A549 (cell line): ENCODE results near the gene CRACR2B. TPM values are rescaled to one million over a fixed set of nuclear protein-coding genes. Genes with fewer than 3 reads are reported as not detected.

Source experiments
- ATAC-seq, 2 experiments: fragments of 200-7000 bp in 1 of 2; fragments of >200 bp in 1 of 2; cut with Nextera tagmentation in 1 of 2; cut with Tn5 transposase in 1 of 2; 3 replicates each; pipeline versions ENCODE4 v1.8.0 to v1.9.1; 2018 to 2020; ENCODE audit warnings: mild to moderate bottlenecking in 1 of 2, moderate library complexity in 1 of 2
- CTCF ChIA-PET: fragments of 300-600 bp; sonication (Branson Sonifier 250); formaldehyde crosslinking; extraction: SDS; loops from one replicate; lab custom pipeline; 2021; ENCODE audit warnings: antibody characterized with exemption, inconsistent platforms; lab: Yijun Ruan, JAX
- POLR2A ChIA-PET: fragments of 350-600 bp; formaldehyde crosslinking; extraction: SDS; loops from one replicate; lab custom pipeline; 2021; ENCODE audit warnings: antibody characterized with exemption, inconsistent platforms; lab: Yijun Ruan, JAX
- DNase-seq, 2 experiments: peaks; one replicate each; pipeline versions ENCODE4 v3.0.0 to v3.0.0-alpha.2; 2011 to 2016; ENCODE audit warnings: low read depth in 1 of 2, low spot score in 1 of 2
- FAIRE-seq: peaks from 2 replicates; lab custom pipeline; 2011; peaks lifted over from hg19 to GRCh38; lab: Jason Lieb, UNC
- H3K27ac ChIP-seq, 2 experiments: fragments of >200 bp; sonication (Bioruptor Twin); formaldehyde crosslinking; 3 replicates each; pipeline ENCODE4 v1.5.1; 2016 to 2017
- H3K4me1 ChIP-seq: fragments of >200 bp; sonication (Bioruptor Twin); formaldehyde crosslinking; 3 replicates; pipeline ENCODE4 v1.6.1; 2016
- H3K4me2 ChIP-seq: fragments of >200 bp; sonication (Bioruptor Twin); formaldehyde crosslinking; 3 replicates; pipeline ENCODE4 v1.6.1; 2016
- H3K4me3 ChIP-seq: fragments of >200 bp; sonication (Bioruptor Twin); formaldehyde crosslinking; 3 replicates; pipeline ENCODE4 v1.5.1; 2016
- H3K9me3 ChIP-seq: fragments of >200 bp; sonication (Bioruptor Twin); formaldehyde crosslinking; 3 replicates; pipeline ENCODE4 v1.6.1; 2016
- CBX8 ChIP-seq: fragments of 200-600 bp; sonication (generic); IDR thresholded peaks from 2 replicates; pipeline ENCODE4 v1.6.1; 2016
- E2F6 ChIP-seq: IDR thresholded peaks from 2 replicates; pipeline ENCODE4 v1.6.1; 2012; ENCODE audit warnings: low read depth, borderline replicate concordance
- EHMT2 ChIP-seq: fragments of 200-600 bp; sonication (generic); IDR thresholded peaks from 2 replicates; pipeline ENCODE4 v1.6.1; 2016; ENCODE audit warnings: antibody characterized with exemption, low read depth, mild to moderate bottlenecking, moderate library complexity
- ELK1 ChIP-seq: fragments of 150-350 bp; IDR thresholded peaks from 2 replicates; pipeline ENCODE4 v1.6.1; 2014; ENCODE audit warnings: low read depth, mild to moderate bottlenecking, low read length
- ESRRA ChIP-seq: fragments of 150-350 bp; IDR thresholded peaks from 2 replicates; pipeline ENCODE4 v1.6.1; 2014; ENCODE audit warnings: mild to moderate bottlenecking, low read length, borderline replicate concordance
- FOSL2 ChIP-seq, 2 experiments: fragments of 450-650 bp in 1 of 2; fragments of >200 bp in 1 of 2; sonication (Bioruptor Twin) in 1 of 2; formaldehyde crosslinking; IDR thresholded peaks; 2 replicates each; pipeline versions ENCODE4 v1.5.0 to v1.6.1; 2016 to 2020; ENCODE audit warnings: mild to moderate bottlenecking in 1 of 2, moderate library complexity in 1 of 2
- FOXS1 ChIP-seq: fragments of 250-450 bp; sonication (Bioruptor Pico); IDR thresholded peaks from 2 replicates; pipeline ENCODE4 v1.5.0; 2020; ENCODE audit warnings: mild to moderate bottlenecking, moderate library complexity
- HEYL ChIP-seq: fragments of 250-450 bp; sonication (Bioruptor Pico); IDR thresholded peaks from 2 replicates; pipeline ENCODE4 v1.8.0; 2021; ENCODE audit warnings: mild to moderate bottlenecking, moderate library complexity
- HMGXB4 ChIP-seq: fragments of 250-450 bp; sonication (Bioruptor Pico); IDR thresholded peaks from 2 replicates; pipeline ENCODE4 v1.5.0; 2021; ENCODE audit warnings: mild to moderate bottlenecking, moderate library complexity, borderline replicate concordance
- MYC ChIP-seq: IDR thresholded peaks from 2 replicates; pipeline ENCODE4 v1.6.1; 2012; ENCODE audit warnings: mild to moderate bottlenecking, inconsistent platforms, low read length, improper control_type of control experiment, borderline replicate concordance
- NFE2L2 ChIP-seq: fragments of 150-350 bp; conservative IDR thresholded peaks from 2 replicates; pipeline ENCODE4 v1.6.1; 2014; ENCODE audit warnings: low read length
- NR3C1 ChIP-seq: fragments of >200 bp; sonication (Bioruptor Twin); formaldehyde crosslinking; IDR thresholded peaks from 3 replicates; pipeline ENCODE4 v1.6.1; 2017
- POLR2A ChIP-seq: IDR thresholded peaks from 2 replicates; pipeline ENCODE4 v1.6.1; 2012; ENCODE audit warnings: mild to moderate bottlenecking, low read length
- RAD21 ChIP-seq, 2 experiments: fragments of >200 bp in 1 of 2; sonication (Bioruptor Twin) in 1 of 2; formaldehyde crosslinking in 1 of 2; IDR thresholded peaks in 1 of 2; conservative IDR thresholded peaks in 1 of 2; 2 replicates in 1 of 2; 3 replicates in 1 of 2; pipeline ENCODE4 v1.6.1; 2012 to 2018; ENCODE audit warnings: inconsistent platforms in 1 of 2
- TP53 ChIP-seq: fragments of 250-450 bp; sonication (Bioruptor Pico); IDR thresholded peaks from 2 replicates; pipeline ENCODE4 v1.5.0; 2021; ENCODE audit warnings: mild to moderate bottlenecking, moderate library complexity
- USF2 ChIP-seq: fragments of 450-650 bp; IDR thresholded peaks from 2 replicates; pipeline ENCODE4 v1.6.1; 2014; ENCODE audit warnings: antibody characterized with exemption
- ZNF302 ChIP-seq: fragments of 250-450 bp; sonication (Bioruptor Pico); IDR thresholded peaks from 2 replicates; pipeline ENCODE4 v1.9.0; 2021; ENCODE audit warnings: inconsistent platforms, mild to moderate bottlenecking, moderate library complexity
- WGBS: methylation state at CpG from one replicate; pipeline ENCODE4 v1.1.6; 2017; ENCODE audit errors: missing lambda C conversion rate; 5-methylcytosine and 5-hydroxymethylcytosine counted together
- polyA plus RNA-seq, 4 experiments: library from polyadenylated mRNA; depleted of rRNA in 3 of 4; stranded (reverse); fragments of >200 nt; fragmentation: RNase III in 1 of 4; extraction: RNeasy Plus Mini Kit Qiagen cat#74134 plus additional on column Dnase treatment in 1 of 4; gene quantifications; 2 replicates in 3 of 4; 3 replicates in 1 of 4; pipeline ENCODE4 v1.2.3, GENCODE V29; 2011 to 2017

The CRACR2B gene
- polyA plus RNA-seq, 2 of the 4 experiments (the other 2 are of a cell fraction), result 1.2 to 3.0 TPM

- peak overlapping the region; percentile 76 to 90 for H3K27ac ChIP-seq
Observed at GRCh38 chr11:804599-804964, 23.1 kb upstream of the CRACR2B start.

GRCh38 chr11:808427-809286 lies 19.1 kb upstream of the CRACR2B start:
- ChIA-PET CTCF (interaction anchor here (0.6 to 2.0 kb wide), 3 partner anchors 9 to 69 kb away, joined by 3 to 10 read pairs (median 4); no protein-coding TSS in a partner anchor), POLR2A (interaction anchor here (1.0 to 2.0 kb wide), 8 partner anchors 11 to 233 kb away, joined by 3 to 35 read pairs (median 6); partner anchors contain the start of genes CD151, CEND1, CHID1 and PHRF1)
- FAIRE-seq (no peak), ATAC-seq (peak in 1 of 2 experiments; percentile 81; a peak in 4 of 6 replicates)
- WGBS, result 41% methylated on average over 31 of the region's 36 CpGs
- H3K27ac ChIP-seq, result peak overlapping the region; percentile 95 to 97
- H3K4me3 ChIP-seq, result peak overlapping the region; percentile 94
- H3K4me1 ChIP-seq, result peaks cover 46% of the 10 kb centered on the region
- TF ChIP-seq HEYL, result no peak
- no peak for TF ChIP-seq EHMT2
- TF ChIP-seq E2F6, result 0 out of 2 replicates have a peak, but pooled peaks have one; percentile 18
- TF ChIP-seq FOSL2 (IDR thresholded peaks at IDR 0.05), result no peak
- TF ChIP-seq FOSL2 (CRISPR knock-in tag; IDR thresholded peaks at IDR 0.05), result no peak
- no peak for TF ChIP-seq ELK1
- TF ChIP-seq, all 56 proteins: peak for 1
- DNase-seq, result peak in 1 of 2 experiments; percentile 83
- H3K4me2 ChIP-seq, result peak overlapping the region; percentile 83
- no peaks in the 10 kb centered on the region for H3K9me3 ChIP-seq

More at GRCh38 chr11:804599-804964, 23.1 kb upstream of the CRACR2B start:
- FAIRE-seq (no peak), DNase-seq (no peak), ATAC-seq (no peak)
- 29% methylated on average over 18 of the region's 18 CpGs for WGBS
- Histone ChIP-seq H3K9me3 (no peaks in the 10 kb centered on the region), H3K4me2 (peak overlapping the region; percentile 93), H3K4me1 (peaks cover 22% of the 10 kb centered on the region), H3K4me3 (peak overlapping the region; percentile 60)
- ChIA-PET CTCF (interaction anchor here (1.0 to 1.2 kb wide), 2 partner anchors 9 to 15 kb away, joined by 3 to 4 read pairs; no protein-coding TSS in a partner anchor), POLR2A (interaction anchor here (2.0 kb wide), 1 partner anchor 15 kb away, joined by 9 read pairs; no protein-coding TSS in a partner anchor)
- TF ChIP-seq NR3C1 (no peak), ESRRA (no peak), FOXS1 (CRISPR knock-in tag) (no peak), RAD21 (conservative IDR thresholded peaks at IDR 0.05 in 1 of 2, IDR thresholded peaks at IDR 0.05 in 1 of 2) (no peak), MYC (no peak), ZNF302 (CRISPR knock-in tag) (no peak), POLR2A (no peak), USF2 (no peak), TP53 (no peak), CBX8 (no peak), NFE2L2 (no peak), HMGXB4 (CRISPR knock-in tag) (no peak)
